LHCN-M2 (cell line): ENCODE measurements around the gene SIGLEC1. TPM values are rescaled to one million over a fixed set of nuclear protein-coding genes. Genes with fewer than 3 reads are reported as not detected.

Experiments used
- DNase-seq: peaks from one replicate; pipeline ENCODE4 v3.0.0-alpha.2; 2012; ENCODE audit warnings: low read depth
- total RNA-seq: library from RNA; depleted of rRNA; stranded (reverse); fragments of >200 nt; gene quantifications from 2 replicates; pipeline ENCODE4 v1.2.3, GENCODE V29; 2014

SIGLEC1 gene
- total RNA-seq, 1 experiment from 2014 or later = not detected

- no peak for DNase-seq
Observed at GRCh38 chr20:3680701-3681351, 31.6 kb downstream of the SIGLEC1 start.

GRCh38 chr20:3679749-3680700 lies 32.4 kb downstream of the SIGLEC1 start:
- peak; percentile 29 for DNase-seq

- DNase-seq = no peak
Observed at GRCh38 chr20:3678856-3679720, 33.3 kb downstream of the SIGLEC1 start.

DNA sequence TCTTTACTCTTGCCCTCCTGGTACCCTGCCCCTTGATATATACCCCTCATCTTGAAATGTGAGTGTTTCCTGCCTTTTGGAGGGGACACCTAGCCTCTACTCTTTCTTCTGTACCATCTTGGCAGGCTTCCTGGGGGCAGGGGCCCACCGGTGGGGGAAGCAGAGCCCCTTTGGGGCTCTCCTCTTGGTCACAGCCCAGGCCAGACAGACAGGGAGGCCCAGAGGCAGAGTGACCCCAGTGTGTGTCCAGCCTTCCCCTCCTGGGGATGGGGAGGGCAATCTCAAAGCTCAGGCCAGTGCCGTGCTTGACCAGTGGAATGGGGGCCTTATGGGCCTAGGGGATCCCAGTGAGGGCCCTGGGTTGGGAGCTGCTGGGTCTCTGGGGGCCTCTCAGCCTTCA lies 34.2 kb downstream of the SIGLEC1 start:
- DNase-seq = no peak

DNA sequence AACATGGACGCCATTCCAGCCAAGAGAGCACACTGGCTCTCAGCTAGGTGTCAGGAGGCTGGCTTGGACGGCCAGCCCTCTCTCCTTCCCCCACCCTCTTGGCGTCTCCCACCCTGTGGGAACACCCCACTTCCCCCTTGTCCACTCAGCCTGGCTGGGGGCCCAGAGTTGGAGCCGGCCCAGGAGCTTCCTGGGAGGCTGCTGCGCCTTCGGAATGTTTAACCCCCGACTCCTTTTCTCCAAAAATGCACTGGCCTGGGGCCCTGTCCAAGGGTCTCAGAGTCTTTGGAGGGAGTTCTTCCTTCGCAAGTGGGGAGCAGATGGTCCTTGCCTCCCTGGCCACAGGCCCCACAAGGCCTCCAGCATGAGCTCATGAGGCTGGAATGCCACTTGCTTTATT lies 34.7 kb downstream of the SIGLEC1 start:
- no peak for DNase-seq

- DNase-seq = no peak
Observed at GRCh38 chr20:3674995-3675900, 37.2 kb downstream of the SIGLEC1 start.

DNA sequence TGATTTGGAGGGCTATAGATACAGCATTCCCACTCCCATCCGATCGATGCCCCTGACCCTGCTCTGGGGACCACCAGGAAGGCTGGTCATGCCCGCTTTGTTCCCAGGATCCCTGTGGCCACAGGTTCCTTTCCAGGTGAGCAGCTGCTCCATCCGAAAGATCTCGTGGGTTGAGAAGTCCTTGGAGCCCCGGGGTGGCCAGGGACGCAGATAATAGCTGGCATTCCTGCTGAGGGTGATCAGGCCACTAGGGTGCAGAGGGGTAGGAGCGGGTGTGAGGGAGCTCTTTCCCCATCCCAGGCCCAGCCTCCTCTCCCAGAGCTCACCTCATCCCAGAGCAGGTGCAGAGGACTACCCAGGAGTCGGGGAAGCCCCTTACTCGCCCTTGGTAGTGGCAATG lies 38.0 kb downstream of the SIGLEC1 start:
- no peak for DNase-seq

DNA sequence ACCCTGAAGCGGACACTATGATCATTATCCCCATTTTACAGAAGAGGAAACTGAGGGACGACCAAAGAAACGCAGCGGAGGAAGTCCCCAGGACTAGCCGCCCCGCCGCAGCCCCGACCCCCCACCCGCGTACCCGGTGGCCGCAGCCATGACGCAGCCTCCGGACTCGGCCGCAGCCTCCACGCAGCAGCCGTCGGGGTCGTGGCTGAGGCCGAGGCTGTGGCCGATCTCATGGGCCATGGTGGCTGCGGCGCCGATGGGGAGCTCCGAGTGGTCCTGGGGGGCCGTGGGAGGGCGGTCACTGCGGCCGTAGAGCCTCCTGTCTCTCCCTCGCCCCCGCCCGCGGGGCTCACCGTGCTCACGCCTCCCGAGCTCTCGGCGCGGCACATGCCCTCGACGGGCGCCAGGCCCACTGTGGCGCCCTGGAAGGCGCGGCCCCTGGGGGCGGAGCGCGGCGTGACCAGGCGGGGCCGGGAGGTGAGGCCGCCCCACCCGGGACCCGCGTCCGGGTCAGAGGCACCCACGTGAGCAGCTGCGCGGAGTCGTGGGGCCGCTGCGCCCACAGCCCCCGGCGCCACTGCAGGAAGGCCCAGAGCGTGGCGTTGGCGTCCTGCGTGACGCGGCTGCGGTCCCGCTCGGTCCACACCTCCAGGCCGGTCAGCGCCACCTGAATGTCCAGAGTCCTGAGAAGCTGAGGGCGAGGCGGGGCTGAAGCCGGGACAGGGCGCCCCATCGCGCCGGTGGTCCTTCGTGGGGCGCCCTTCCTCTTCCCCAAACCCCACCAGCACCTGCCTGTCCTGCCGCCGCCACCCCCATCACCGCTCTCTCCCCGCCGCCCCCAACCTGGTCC lies 39.0 kb downstream of the SIGLEC1 start:
- DNase-seq = no peak

DNA sequence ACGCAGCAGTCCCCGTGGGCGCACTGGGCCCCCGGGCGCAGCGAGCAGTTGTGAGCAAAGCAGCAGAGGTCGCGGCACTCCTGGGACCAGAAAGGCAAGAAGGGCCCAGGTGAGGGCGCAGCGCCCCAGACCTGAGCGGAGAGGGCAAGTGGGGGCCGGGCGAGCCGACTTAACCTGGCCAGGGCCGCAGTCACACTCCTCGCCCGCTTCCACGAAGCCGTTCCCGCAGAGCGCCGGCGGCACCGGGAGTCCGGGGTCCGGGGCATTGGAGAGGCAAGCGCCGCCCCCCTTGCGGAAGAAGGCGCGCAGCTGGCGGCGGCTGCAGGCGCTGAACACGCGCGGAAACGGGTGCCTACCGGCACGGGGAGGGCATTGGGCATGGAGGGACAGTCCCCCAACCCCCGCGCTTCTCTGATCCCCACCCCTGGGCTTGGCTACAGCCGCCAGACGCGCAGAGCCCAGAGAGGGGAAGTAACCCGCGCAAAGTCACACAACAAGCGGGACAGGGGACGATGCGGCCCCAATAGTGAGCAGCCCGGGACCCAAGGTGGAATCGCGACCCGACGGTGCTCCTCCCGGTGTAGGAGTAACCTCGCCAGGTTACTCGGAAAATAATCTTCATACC lies 39.7 kb downstream of the SIGLEC1 start:
- no peak for DNase-seq

DNA sequence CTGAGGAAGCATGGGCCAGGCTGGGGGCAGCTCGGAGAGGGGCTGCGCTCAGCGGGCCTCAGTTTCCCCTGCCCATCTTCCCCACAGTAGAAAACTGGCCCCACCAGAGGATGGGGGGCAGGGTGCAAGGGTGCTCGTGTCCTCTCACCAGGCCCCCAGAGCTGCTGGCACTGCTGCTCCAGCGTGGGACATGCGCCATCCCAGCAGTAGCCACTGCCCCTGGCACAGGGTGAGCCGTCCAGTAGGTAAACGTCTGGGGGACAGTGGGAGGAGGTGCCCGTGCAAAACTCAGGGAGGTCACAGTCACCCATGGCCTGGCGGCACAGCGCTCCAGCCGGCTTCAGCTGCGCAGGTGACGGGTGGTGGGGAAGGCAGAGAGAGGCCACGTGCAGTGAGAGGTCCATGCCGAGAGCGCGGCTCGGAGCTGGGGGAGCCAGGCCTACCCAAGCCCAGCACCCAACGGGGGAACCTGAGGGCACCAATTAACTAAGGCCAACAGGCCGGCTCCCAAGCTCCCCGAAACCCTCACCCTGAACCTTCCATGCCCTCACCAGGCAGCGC lies 40.3 kb downstream of the SIGLEC1 start:
- DNase-seq = no peak

- no peak for DNase-seq
Observed at GRCh38 chr20:3670945-3671344, 41.5 kb downstream of the SIGLEC1 start.

- no peak for DNase-seq
Observed at GRCh38 chr20:3670511-3670910, 41.9 kb downstream of the SIGLEC1 start.

- DNase-seq = no peak
Observed at GRCh38 chr20:3669710-3670367, 42.6 kb downstream of the SIGLEC1 start.

- DNase-seq = no peak
Observed at GRCh38 chr20:3667434-3668037, 44.9 kb downstream of the SIGLEC1 start.

- no peak for DNase-seq
Observed at GRCh38 chr20:3663858-3664257, 48.5 kb downstream of the SIGLEC1 start.

DNA sequence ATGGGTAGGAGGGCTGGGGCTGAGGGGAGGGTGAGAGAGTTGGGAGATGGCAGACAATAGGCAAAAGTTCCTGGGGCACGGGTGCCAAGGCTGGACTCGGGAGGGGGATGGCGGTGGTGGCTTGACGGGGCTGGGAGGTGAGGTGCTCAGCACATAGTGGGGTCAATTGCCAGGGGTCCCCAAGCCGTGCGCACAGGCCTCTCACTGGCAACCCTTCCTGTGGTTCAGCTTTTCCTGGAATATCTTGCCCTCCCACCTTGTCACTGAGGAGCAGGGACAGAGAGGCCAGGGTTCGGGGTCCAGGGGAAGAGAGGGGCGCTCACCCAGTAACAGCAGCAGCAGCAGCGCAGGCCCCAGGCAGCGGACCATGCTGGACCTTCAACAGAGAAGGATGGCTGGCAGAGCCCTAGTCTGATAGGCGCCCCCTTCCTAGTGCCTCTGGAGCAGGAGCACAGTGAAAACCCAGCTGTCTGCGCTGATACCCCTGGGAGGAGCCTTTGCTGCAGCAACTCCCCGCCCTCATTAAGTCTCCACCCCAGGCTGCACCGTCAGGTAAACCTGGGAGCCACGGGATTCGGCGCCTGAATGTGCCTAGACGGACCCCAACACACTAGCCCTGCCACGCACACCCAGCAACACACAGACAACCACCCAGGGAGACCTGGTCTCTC lies 49.2 kb downstream of the SIGLEC1 start, which contains the start of gene GFRA4:
TSS of gene GFRA4 (minus strand) at position 369 of the 671 bp plus-strand sequence. CDS start at position 369, 0 bp downstream.
- no peak for DNase-seq
